DND-41 (cell line): ENCODE data around the gene MICU1.

Experiments
- CTCF ChIP-seq: IDR thresholded peaks from 2 replicates; pipeline ENCODE4 v1.5.1; 2012; ENCODE audit warnings: borderline replicate concordance, low read length, moderate library complexity, mild to moderate bottlenecking; ENCODE audit not compliant: poor library complexity, severe bottlenecking; ENCODE audit errors: extremely low read depth
- EZH2 ChIP-seq: IDR thresholded peaks from 3 replicates; pipeline ENCODE4 v1.6.1; 2012; ENCODE audit warnings: borderline replicate concordance, low read depth, mild to moderate bottlenecking, moderate library complexity, low read length, inconsistent platforms; ENCODE audit not compliant: severe bottlenecking

GRCh38 chr10:72480861-72481260, 145.0 kb downstream of the MICU1 start:
- TF ChIP-seq CTCF (no peak), EZH2 (no peak)
